Subcutaneous adipose tissue (tissue), 4 donors: ENCODE data around the gene TMEM52B. TPM values are rescaled to one million over a fixed set of nuclear protein-coding genes. Genes with fewer than 3 reads are reported as not detected.

Experiments
- CTCF ChIP-seq: fragments of 450-650 bp; IDR thresholded peaks from one replicate; pipeline ENCODE4 v1.5.1; 2016; ENCODE audit warnings: low read depth, mild to moderate bottlenecking, control low read depth, antibody characterized with exemption, moderate library complexity
- total RNA-seq, 4 donors: library from RNA; depleted of rRNA; stranded (reverse); fragments of >200 nt; gene quantifications; one replicate each; pipeline ENCODE4 v1.1.0, GENCODE V29; 2016

The TMEM52B gene
- total RNA-seq, 4 donors from 2014 or later: 0.85 TPM; not detected in 3

- no peak for TF ChIP-seq CTCF
These were observed 57.9 kb downstream of the TMEM52B start for GRCh38 chr12:10236720-10237119.

DNA sequence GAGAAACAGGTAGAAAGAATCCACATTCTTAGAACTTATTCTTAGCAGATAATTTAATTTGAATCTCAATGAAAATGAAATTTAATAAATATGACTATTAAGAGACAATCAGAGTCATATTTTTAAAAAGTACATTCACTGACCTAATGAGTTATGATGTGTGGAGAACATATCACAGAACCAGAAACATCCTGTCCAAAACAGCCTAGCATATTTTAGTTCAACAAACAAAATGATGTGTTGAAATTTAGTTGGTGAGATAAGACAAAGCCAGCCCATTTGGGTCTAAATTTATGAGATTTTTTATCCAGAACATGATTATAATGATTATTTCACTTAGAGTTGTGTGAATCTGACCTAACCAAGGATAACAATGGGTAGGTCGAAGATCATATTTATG lies 59.7 kb downstream of the TMEM52B start:
- no peak for TF ChIP-seq CTCF

GRCh38 chr12:10241290-10241689 lies 62.5 kb downstream of the TMEM52B start:
- TF ChIP-seq CTCF: no peak

Other genes with a start within 250 kb of the TMEM52B start
- gene CLEC2A, start 246.7 kb upstream of the TMEM52B start, total RNA-seq: not detected
- gene CLEC12A, start 207.6 kb upstream of the TMEM52B start, total RNA-seq: 10 to 100 TPM in 2 of 4 donors, 1 to 10 TPM in 1, not detected in 1; 2.4 to 12.9 (median 12.2) TPM
- gene CLEC1B, start 179.9 kb upstream of the TMEM52B start, total RNA-seq: not detected
- gene CLEC12B, start 168.4 kb upstream of the TMEM52B start, total RNA-seq: 1 to 10 TPM in 1 of 4 donors, under 1 TPM in 1, not detected in 2; 0.51 to 9.8 TPM
- not detected for gene CLEC9A, start 148.3 kb upstream of the TMEM52B start, total RNA-seq
- 10 to 100 TPM in 2 of 4 donors, 1 to 10 TPM in 2; 2.9 to 10.7 (median 7.2) TPM for gene CLEC1A, start 80.0 kb upstream of the TMEM52B start, total RNA-seq
- gene CLEC7A, start 48.8 kb upstream of the TMEM52B start, total RNA-seq: 10 to 100 TPM; 14.7 to 87.5 (median 23.0) TPM
- gene OLR1, start 6.9 kb upstream of the TMEM52B start, total RNA-seq: 1 to 10 TPM in 2 of 4 donors, under 1 TPM in 1, not detected in 1; 0.88 to 8.7 (median 3.3) TPM
- gene GABARAPL1, start 33.8 kb downstream of the TMEM52B start, total RNA-seq: 100 to 1,000 TPM; 187 to 200 (median 190) TPM
- 1 to 10 TPM; 1.3 to 7.0 (median 1.6) TPM for gene KLRD1, start 128.8 kb downstream of the TMEM52B start, total RNA-seq
- gene KLRK1, start 211.0 kb downstream of the TMEM52B start, total RNA-seq: 1 to 10 TPM; 2.3 to 4.9 (median 3.3) TPM
- gene KLRC4, start 230.7 kb downstream of the TMEM52B start, total RNA-seq: under 1 TPM in 1 of 4 donors, not detected in 3; 0.51 TPM
- not detected for gene KLRC3, start 241.6 kb downstream of the TMEM52B start, total RNA-seq